GM19467 (cell line): ENCODE results near the gene DPYSL3.

Source experiments
- ATAC-seq: cut with Tn5 transposase; IDR thresholded peaks from one replicate; pipeline ENCODE4 v1.9.1; 2021; ENCODE audit warnings: mild to moderate bottlenecking, moderate library complexity; ENCODE audit not compliant: unreplicated experiment

Gene DPYSL3

GRCh38 chr5:147441191-147441695 is 68.6 kb downstream of the DPYSL3 start:
- no peak for ATAC-seq

- ATAC-seq, result no peak
Measured at GRCh38 chr5:147439254-147439653, 70.6 kb downstream of the DPYSL3 start.

- ATAC-seq, result no peak
Measured at GRCh38 chr5:147437161-147437596, 72.7 kb downstream of the DPYSL3 start.

GRCh38 chr5:147436596-147436995 is 73.3 kb downstream of the DPYSL3 start:
- ATAC-seq, result no peak

- ATAC-seq, result no peak
Measured at GRCh38 chr5:147434049-147434448, 75.8 kb downstream of the DPYSL3 start.

- no peak for ATAC-seq
Measured at GRCh38 chr5:147432323-147432722, 77.5 kb downstream of the DPYSL3 start.

- no peak for ATAC-seq
Measured at GRCh38 chr5:147431586-147431985, 78.3 kb downstream of the DPYSL3 start.

GRCh38 chr5:147430628-147431027 is 79.2 kb downstream of the DPYSL3 start:
- ATAC-seq, result no peak

- no peak for ATAC-seq
Measured at GRCh38 chr5:147427521-147428401, 82.1 kb downstream of the DPYSL3 start.

GRCh38 chr5:147426640-147427327 is 83.1 kb downstream of the DPYSL3 start:
- no peak for ATAC-seq

- no peak for ATAC-seq
Measured at GRCh38 chr5:147418613-147419012, 91.3 kb downstream of the DPYSL3 start.

GRCh38 chr5:147417135-147417813 is 92.6 kb downstream of the DPYSL3 start:
- ATAC-seq, result no peak

- no peak for ATAC-seq
Measured at GRCh38 chr5:147415651-147416050, 94.2 kb downstream of the DPYSL3 start.

- no peak for ATAC-seq
Measured at GRCh38 chr5:147413266-147413665, 96.6 kb downstream of the DPYSL3 start.

- ATAC-seq, result no peak
Measured at GRCh38 chr5:147412561-147412960, 97.3 kb downstream of the DPYSL3 start.

GRCh38 chr5:147411359-147412319 is 98.2 kb downstream of the DPYSL3 start:
- ATAC-seq, result no peak

- ATAC-seq, result no peak
Measured at GRCh38 chr5:147410496-147411358, 99.1 kb downstream of the DPYSL3 start.

- ATAC-seq, result no peak
Measured at GRCh38 chr5:147408980-147409379, 100.9 kb downstream of the DPYSL3 start.

GRCh38 chr5:147407094-147407681 is 102.7 kb downstream of the DPYSL3 start:
- ATAC-seq, result no peak
